COLO829 (cell line): ENCODE results near the gene NCKAP5.

Experiments used
- DNase-seq: peaks from one replicate; pipeline ENCODE4 v3.0.0; 2012; ENCODE audit warnings: low spot score

Gene NCKAP5

GRCh38 chr2:133574186-133574585 lies 5.9 kb upstream of the NCKAP5 start:
- DNase-seq: no peak

- no peak for DNase-seq
These were observed 5.4 kb upstream of the NCKAP5 start for GRCh38 chr2:133573491-133574162.

- DNase-seq: no peak
These were observed 3.0 kb upstream of the NCKAP5 start for GRCh38 chr2:133571249-133571648.

- DNase-seq: no peak
These were observed 2.3 kb upstream of the NCKAP5 start for GRCh38 chr2:133570542-133570941.

- no peak for DNase-seq
These were observed 1.1 kb upstream of the NCKAP5 start for GRCh38 chr2:133569286-133569830.

GRCh38 chr2:133568598-133568997 lies 335 bp upstream of the NCKAP5 start:
- DNase-seq: no peak

GRCh38 chr2:133562558-133562957 lies 5.7 kb downstream of the NCKAP5 start:
- DNase-seq: no peak

- peak; percentile 49 for DNase-seq
These were observed 7.0 kb downstream of the NCKAP5 start for GRCh38 chr2:133561045-133561852.

- DNase-seq: no peak
These were observed 10.6 kb downstream of the NCKAP5 start for GRCh38 chr2:133557614-133558013.

GRCh38 chr2:133553838-133554408 lies 14.3 kb downstream of the NCKAP5 start:
- no peak for DNase-seq

- no peak for DNase-seq
These were observed 15.0 kb downstream of the NCKAP5 start for GRCh38 chr2:133553251-133553650.

GRCh38 chr2:133552821-133553220 lies 15.4 kb downstream of the NCKAP5 start:
- no peak for DNase-seq

GRCh38 chr2:133541797-133542196 lies 26.5 kb downstream of the NCKAP5 start:
- DNase-seq: no peak

- no peak for DNase-seq
These were observed 26.9 kb downstream of the NCKAP5 start for GRCh38 chr2:133541376-133541775.

- no peak for DNase-seq
These were observed 35.3 kb downstream of the NCKAP5 start for GRCh38 chr2:133532919-133533318.

GRCh38 chr2:133531382-133531781 lies 36.9 kb downstream of the NCKAP5 start:
- no peak for DNase-seq

- no peak for DNase-seq
These were observed 37.6 kb downstream of the NCKAP5 start for GRCh38 chr2:133530645-133531044.

GRCh38 chr2:133526530-133527300 lies 41.5 kb downstream of the NCKAP5 start:
- DNase-seq: no peak

GRCh38 chr2:133525613-133526529 lies 42.4 kb downstream of the NCKAP5 start:
- no peak for DNase-seq

GRCh38 chr2:133525090-133525489 lies 43.2 kb downstream of the NCKAP5 start:
- no peak for DNase-seq

- DNase-seq: no peak
These were observed 44.9 kb downstream of the NCKAP5 start for GRCh38 chr2:133523406-133523805.
